ENCODE measurements around the gene GPR155. TPM values are rescaled to one million over a fixed set of nuclear protein-coding genes. Genes with fewer than 3 reads are reported as not detected.
A peak's percentile ranks its signal among the peaks of the same experiment; 100 is the strongest.

The GPR155 gene
- total RNA-seq (2014; rRNA removed; shearing (Covaris generic)), result 0.46 and 0.68 TPM in 2 replicates

GRCh38 chr2:174486563-174487107 lies at the start of gene GPR155:
GPR155 (minus strand) TSS chr2:174487029; CDS start chr2:174481956, 5,073 bp downstream.
- peak; percentile 41 for DNase-seq (ENCODE audit: low read depth)

GRCh38 chr2:174535757-174536703 lies 49.2 kb upstream of the GPR155 start:
- no peak for DNase-seq (ENCODE audit: low read depth)

- DNase-seq (ENCODE audit: low read depth), result no peak
Measured at GRCh38 chr2:174535083-174535482, 48.3 kb upstream of the GPR155 start.

GRCh38 chr2:174529916-174530315 lies 43.1 kb upstream of the GPR155 start:
- no peak for DNase-seq (ENCODE audit: low read depth)

- DNase-seq (ENCODE audit: low read depth), result no peak
Measured at GRCh38 chr2:174527959-174528358, 41.1 kb upstream of the GPR155 start.

GRCh38 chr2:174527101-174527721 lies 40.4 kb upstream of the GPR155 start:
- DNase-seq (ENCODE audit: low read depth), result no peak

GRCh38 chr2:174524527-174524926 lies 37.7 kb upstream of the GPR155 start:
- DNase-seq (ENCODE audit: low read depth), result no peak

- no peak for DNase-seq (ENCODE audit: low read depth)
Measured at GRCh38 chr2:174522553-174522952, 35.7 kb upstream of the GPR155 start.

- DNase-seq (ENCODE audit: low read depth), result no peak
Measured at GRCh38 chr2:174518395-174518794, 31.6 kb upstream of the GPR155 start.

- DNase-seq (ENCODE audit: low read depth), result no peak
Measured at GRCh38 chr2:174516501-174517378, 29.9 kb upstream of the GPR155 start.

- DNase-seq (ENCODE audit: low read depth), result no peak
Measured at GRCh38 chr2:174512345-174512744, 25.5 kb upstream of the GPR155 start.

GRCh38 chr2:174511580-174512260 lies 24.9 kb upstream of the GPR155 start:
- DNase-seq (ENCODE audit: low read depth), result no peak

- DNase-seq (ENCODE audit: low read depth), result no peak
Measured at GRCh38 chr2:174510583-174511189, 23.9 kb upstream of the GPR155 start.

- no peak for DNase-seq (ENCODE audit: low read depth)
Measured at GRCh38 chr2:174503161-174503809, 16.5 kb upstream of the GPR155 start.

GRCh38 chr2:174499371-174499770 lies 12.5 kb upstream of the GPR155 start:
- no peak for DNase-seq (ENCODE audit: low read depth)

- no peak for DNase-seq (ENCODE audit: low read depth)
Measured at GRCh38 chr2:174495365-174496012, 8.7 kb upstream of the GPR155 start.

GRCh38 chr2:174493549-174494331 lies 6.9 kb upstream of the GPR155 start:
- DNase-seq (ENCODE audit: low read depth), result no peak

GRCh38 chr2:174492963-174493431 lies 6.2 kb upstream of the GPR155 start:
- no peak for DNase-seq (ENCODE audit: low read depth)

- no peak for DNase-seq (ENCODE audit: low read depth)
Measured at GRCh38 chr2:174491947-174492346, 5.1 kb upstream of the GPR155 start.
